WTC11 (cell line): ENCODE results near the gene PCYOX1L. TPM values are rescaled to one million over a fixed set of nuclear protein-coding genes. Genes with fewer than 3 reads are reported as not detected.

Experiments
- ATAC-seq: fragments of 200-7000 bp; cut with Tn5 transposase; 2 replicates; pipeline ENCODE4 v1.10.0; 2021; ENCODE audit warnings: mild to moderate bottlenecking, moderate library complexity
- CTCF ChIA-PET: fragments of 300-600 bp; sonication (Branson Sonifier 250); formaldehyde crosslinking; loops from one replicate; lab custom pipeline; 2021; ENCODE audit warnings: antibody characterized with exemption; lab: Charles Lee
- POLR2A ChIA-PET: fragments of 350-600 bp; sonication (Branson Sonifier 250); formaldehyde crosslinking; loops from one replicate; lab custom pipeline; 2021; ENCODE audit warnings: antibody characterized with exemption; lab: Charles Lee
- DNase-seq: peaks from one replicate; pipeline ENCODE4 v3.0.0; 2021; ENCODE audit warnings: low spot score
- H3K27ac Mint-ChIP-seq: 2 replicates; pipeline ENCODE4 v1.8.0; 2021; ENCODE audit warnings: mixed read lengths
- H3K27me3 Mint-ChIP-seq: 2 replicates; pipeline ENCODE4 v1.8.0; 2021; ENCODE audit warnings: low read depth, mild to moderate bottlenecking, moderate library complexity, mixed read lengths
- H3K36me3 Mint-ChIP-seq: 2 replicates; pipeline ENCODE4 v1.8.0; 2021; ENCODE audit warnings: mixed read lengths
- H3K4me1 Mint-ChIP-seq: 2 replicates; pipeline ENCODE4 v1.8.0; 2022; ENCODE audit warnings: mixed read lengths
- H3K4me3 Mint-ChIP-seq: 2 replicates; pipeline ENCODE4 v1.8.0; 2021; ENCODE audit warnings: mild to moderate bottlenecking, moderate library complexity, mixed read lengths
- H3K9me3 Mint-ChIP-seq: 2 replicates; pipeline ENCODE4 v1.8.0; 2021; ENCODE audit warnings: mixed read lengths
- ATF1 ChIP-seq: sonication (generic); formaldehyde crosslinking; IDR thresholded peaks from 2 replicates; pipeline ENCODE4 v1.8.1; 2023; ENCODE audit warnings: mild to moderate bottlenecking, moderate library complexity, missing genetic modification reagents
- FOXJ3 ChIP-seq: sonication (generic); formaldehyde crosslinking; IDR thresholded peaks from 2 replicates; pipeline ENCODE4 v1.9.0; 2021; ENCODE audit warnings: missing genetic modification reagents, mild to moderate bottlenecking, borderline replicate concordance
- GRHL2 ChIP-seq: fragments of 250-450 bp; sonication (Bioruptor Pico); IDR thresholded peaks from 2 replicates; pipeline ENCODE4 v1.8.0; 2022; ENCODE audit warnings: mild to moderate bottlenecking, moderate library complexity; ENCODE audit not compliant: insufficient replicate concordance, severe bottlenecking
- NFATC4 ChIP-seq: fragments of 250-450 bp; sonication (Bioruptor Pico); IDR thresholded peaks from 2 replicates; pipeline ENCODE4 v1.9.0; 2021; ENCODE audit warnings: mild to moderate bottlenecking
- NR2C2 ChIP-seq: sonication (generic); formaldehyde crosslinking; IDR thresholded peaks from 2 replicates; pipeline ENCODE4 v1.8.0; 2022; ENCODE audit warnings: mild to moderate bottlenecking, missing genetic modification reagents
- SMAD3 ChIP-seq: sonication (generic); formaldehyde crosslinking; IDR thresholded peaks from 2 replicates; pipeline ENCODE4 v1.8.0; 2022; ENCODE audit warnings: missing genetic modification reagents, mild to moderate bottlenecking, borderline replicate concordance
- TEAD4 ChIP-seq: sonication (generic); formaldehyde crosslinking; IDR thresholded peaks from 2 replicates; pipeline ENCODE4 v1.8.0; 2022; ENCODE audit warnings: mild to moderate bottlenecking, missing genetic modification reagents
- ZNF416 ChIP-seq: fragments of 250-450 bp; sonication (Bioruptor Pico); IDR thresholded peaks from 2 replicates; pipeline ENCODE4 v1.9.0; 2021; ENCODE audit warnings: mild to moderate bottlenecking, inconsistent platforms
- ZNF671 ChIP-seq: fragments of 250-450 bp; sonication (Bioruptor Pico); IDR thresholded peaks from 2 replicates; pipeline ENCODE4 v1.8.0; 2021; ENCODE audit warnings: mild to moderate bottlenecking
- total RNA-seq: library from RNA; stranded (reverse); gene quantifications from 3 replicates; pipeline ENCODE4 v1.2.3, GENCODE V29; 2021
- TF ChIP-seq, protein P1 (sequence below): sonication (generic); formaldehyde crosslinking; IDR thresholded peaks from 2 replicates; pipeline ENCODE4 v1.8.1; 2023; ENCODE audit warnings: mild to moderate bottlenecking, missing genetic modification reagents, moderate library complexity
- TF ChIP-seq, protein P2 (sequence below): sonication (generic); formaldehyde crosslinking; IDR thresholded peaks from 2 replicates; pipeline ENCODE4 v1.8.1; 2023; ENCODE audit warnings: mild to moderate bottlenecking, missing genetic modification reagents
- TF ChIP-seq, protein P3 (sequence below): sonication (generic); formaldehyde crosslinking; IDR thresholded peaks from 2 replicates; pipeline ENCODE4 v1.8.1; 2022; ENCODE audit warnings: low read depth, mild to moderate bottlenecking, moderate library complexity, missing genetic modification reagents, borderline replicate concordance
- TF ChIP-seq, protein P4 (sequence below): sonication (generic); formaldehyde crosslinking; IDR thresholded peaks from 2 replicates; pipeline ENCODE4 v1.8.1; 2022; ENCODE audit warnings: mild to moderate bottlenecking, moderate library complexity, missing genetic modification reagents
- TF ChIP-seq, protein P5 (sequence below): fragments of 200-600 bp; IDR thresholded peaks from 2 replicates; pipeline ENCODE4 v1.8.0; 2022; ENCODE audit warnings: antibody characterized with exemption
- TF ChIP-seq, protein P6 (sequence below): sonication (generic); formaldehyde crosslinking; IDR thresholded peaks from 2 replicates; pipeline ENCODE4 v1.8.0; 2023; ENCODE audit warnings: missing genetic modification reagents
- TF ChIP-seq, protein P7 (sequence below): sonication (generic); formaldehyde crosslinking; conservative IDR thresholded peaks from 2 replicates; pipeline ENCODE4 v1.8.1; 2023; ENCODE audit warnings: mild to moderate bottlenecking, low read depth, missing genetic modification reagents, moderate library complexity
- TF ChIP-seq, protein P8 (sequence below): sonication (generic); formaldehyde crosslinking; IDR thresholded peaks from 2 replicates; pipeline ENCODE4 v1.8.1; 2023; ENCODE audit warnings: mild to moderate bottlenecking, missing genetic modification reagents, borderline replicate concordance
- TF ChIP-seq, protein P9 (sequence below): sonication (generic); formaldehyde crosslinking; IDR thresholded peaks from 2 replicates; pipeline ENCODE4 v1.8.0; 2022; ENCODE audit warnings: mild to moderate bottlenecking, missing genetic modification reagents

PCYOX1L gene
- total RNA-seq, 1 experiment from 2014 or later = 8.1 TPM

DNA sequence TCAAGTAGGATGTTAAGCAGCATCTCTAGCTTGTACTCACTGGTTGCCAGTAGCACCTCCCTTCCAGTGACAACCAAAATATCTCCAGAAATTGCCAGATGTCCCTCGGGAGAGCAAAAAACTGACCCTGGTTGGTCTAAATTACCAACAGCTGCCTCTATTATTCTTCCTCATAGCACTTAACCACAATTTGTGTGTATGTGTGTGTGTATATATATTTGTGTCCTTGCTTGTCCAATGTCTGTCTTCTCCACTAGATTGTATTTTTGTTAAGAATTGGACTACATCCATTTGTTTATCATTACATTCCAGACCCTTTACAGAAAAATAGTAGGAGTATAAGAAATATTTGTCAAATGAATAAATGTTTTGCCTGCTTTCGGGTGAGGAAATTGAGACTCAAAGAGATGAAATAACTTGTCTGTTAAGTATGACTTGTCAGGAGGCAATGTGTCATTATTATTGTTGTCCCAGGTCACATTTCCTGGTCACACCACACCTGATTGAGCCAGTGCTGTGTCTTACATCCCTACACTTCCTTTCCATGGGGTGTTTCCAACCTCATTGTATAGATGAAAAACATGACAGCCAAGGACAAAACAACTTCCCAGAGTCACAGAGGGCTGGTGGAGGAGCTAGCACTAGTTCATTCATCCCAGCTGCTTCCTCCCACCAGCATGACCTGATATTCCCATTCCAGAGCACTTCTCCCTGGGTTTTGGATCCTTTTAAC, 24.0 kb upstream of the PCYOX1L start:
- Mint-ChIP-seq H3K4me1 (no peaks in the 10 kb centered on the region), H3K27me3 (no peaks in the 10 kb centered on the region), H3K36me3 (no peaks in the 10 kb centered on the region), H3K27ac (no peak overlapping the region), H3K9me3 (no peaks in the 10 kb centered on the region), H3K4me3 (no peak overlapping the region)
- POLR2A ChIA-PET = no interaction called here
- CTCF ChIA-PET = interaction anchor here (1.7 kb wide), 1 partner anchor 17 kb away, joined by 6 read pairs; no protein-coding TSS in a partner anchor
- DNase-seq = no peak
- TF ChIP-seq, protein P1, sequence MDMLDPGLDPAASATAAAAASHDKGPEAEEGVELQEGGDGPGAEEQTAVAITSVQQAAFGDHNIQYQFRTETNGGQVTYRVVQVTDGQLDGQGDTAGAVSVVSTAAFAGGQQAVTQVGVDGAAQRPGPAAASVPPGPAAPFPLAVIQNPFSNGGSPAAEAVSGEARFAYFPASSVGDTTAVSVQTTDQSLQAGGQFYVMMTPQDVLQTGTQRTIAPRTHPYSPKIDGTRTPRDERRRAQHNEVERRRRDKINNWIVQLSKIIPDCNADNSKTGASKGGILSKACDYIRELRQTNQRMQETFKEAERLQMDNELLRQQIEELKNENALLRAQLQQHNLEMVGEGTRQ (CRISPR knock-in tag) = no peak
- no peak for TF ChIP-seq NR2C2 (CRISPR knock-in tag)
- TF ChIP-seq, protein P2, sequence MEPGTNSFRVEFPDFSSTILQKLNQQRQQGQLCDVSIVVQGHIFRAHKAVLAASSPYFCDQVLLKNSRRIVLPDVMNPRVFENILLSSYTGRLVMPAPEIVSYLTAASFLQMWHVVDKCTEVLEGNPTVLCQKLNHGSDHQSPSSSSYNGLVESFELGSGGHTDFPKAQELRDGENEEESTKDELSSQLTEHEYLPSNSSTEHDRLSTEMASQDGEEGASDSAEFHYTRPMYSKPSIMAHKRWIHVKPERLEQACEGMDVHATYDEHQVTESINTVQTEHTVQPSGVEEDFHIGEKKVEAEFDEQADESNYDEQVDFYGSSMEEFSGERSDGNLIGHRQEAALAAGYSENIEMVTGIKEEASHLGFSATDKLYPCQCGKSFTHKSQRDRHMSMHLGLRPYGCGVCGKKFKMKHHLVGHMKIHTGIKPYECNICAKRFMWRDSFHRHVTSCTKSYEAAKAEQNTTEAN (CRISPR knock-in tag) = no peak
- TF ChIP-seq, protein P3, sequence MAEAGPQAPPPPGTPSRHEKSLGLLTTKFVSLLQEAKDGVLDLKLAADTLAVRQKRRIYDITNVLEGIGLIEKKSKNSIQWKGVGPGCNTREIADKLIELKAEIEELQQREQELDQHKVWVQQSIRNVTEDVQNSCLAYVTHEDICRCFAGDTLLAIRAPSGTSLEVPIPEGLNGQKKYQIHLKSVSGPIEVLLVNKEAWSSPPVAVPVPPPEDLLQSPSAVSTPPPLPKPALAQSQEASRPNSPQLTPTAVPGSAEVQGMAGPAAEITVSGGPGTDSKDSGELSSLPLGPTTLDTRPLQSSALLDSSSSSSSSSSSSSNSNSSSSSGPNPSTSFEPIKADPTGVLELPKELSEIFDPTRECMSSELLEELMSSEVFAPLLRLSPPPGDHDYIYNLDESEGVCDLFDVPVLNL (CRISPR knock-in tag) = no peak
- TF ChIP-seq, protein P4, sequence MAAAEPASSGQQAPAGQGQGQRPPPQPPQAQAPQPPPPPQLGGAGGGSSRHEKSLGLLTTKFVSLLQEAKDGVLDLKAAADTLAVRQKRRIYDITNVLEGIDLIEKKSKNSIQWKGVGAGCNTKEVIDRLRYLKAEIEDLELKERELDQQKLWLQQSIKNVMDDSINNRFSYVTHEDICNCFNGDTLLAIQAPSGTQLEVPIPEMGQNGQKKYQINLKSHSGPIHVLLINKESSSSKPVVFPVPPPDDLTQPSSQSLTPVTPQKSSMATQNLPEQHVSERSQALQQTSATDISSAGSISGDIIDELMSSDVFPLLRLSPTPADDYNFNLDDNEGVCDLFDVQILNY (CRISPR knock-in tag) = no peak
- TF ChIP-seq ZNF671 (CRISPR knock-in tag) = no peak
- TF ChIP-seq, protein P5, sequence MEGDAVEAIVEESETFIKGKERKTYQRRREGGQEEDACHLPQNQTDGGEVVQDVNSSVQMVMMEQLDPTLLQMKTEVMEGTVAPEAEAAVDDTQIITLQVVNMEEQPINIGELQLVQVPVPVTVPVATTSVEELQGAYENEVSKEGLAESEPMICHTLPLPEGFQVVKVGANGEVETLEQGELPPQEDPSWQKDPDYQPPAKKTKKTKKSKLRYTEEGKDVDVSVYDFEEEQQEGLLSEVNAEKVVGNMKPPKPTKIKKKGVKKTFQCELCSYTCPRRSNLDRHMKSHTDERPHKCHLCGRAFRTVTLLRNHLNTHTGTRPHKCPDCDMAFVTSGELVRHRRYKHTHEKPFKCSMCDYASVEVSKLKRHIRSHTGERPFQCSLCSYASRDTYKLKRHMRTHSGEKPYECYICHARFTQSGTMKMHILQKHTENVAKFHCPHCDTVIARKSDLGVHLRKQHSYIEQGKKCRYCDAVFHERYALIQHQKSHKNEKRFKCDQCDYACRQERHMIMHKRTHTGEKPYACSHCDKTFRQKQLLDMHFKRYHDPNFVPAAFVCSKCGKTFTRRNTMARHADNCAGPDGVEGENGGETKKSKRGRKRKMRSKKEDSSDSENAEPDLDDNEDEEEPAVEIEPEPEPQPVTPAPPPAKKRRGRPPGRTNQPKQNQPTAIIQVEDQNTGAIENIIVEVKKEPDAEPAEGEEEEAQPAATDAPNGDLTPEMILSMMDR = no peak
- TF ChIP-seq TEAD4 (CRISPR knock-in tag) = no peak
- no peak for ATAC-seq

DNA sequence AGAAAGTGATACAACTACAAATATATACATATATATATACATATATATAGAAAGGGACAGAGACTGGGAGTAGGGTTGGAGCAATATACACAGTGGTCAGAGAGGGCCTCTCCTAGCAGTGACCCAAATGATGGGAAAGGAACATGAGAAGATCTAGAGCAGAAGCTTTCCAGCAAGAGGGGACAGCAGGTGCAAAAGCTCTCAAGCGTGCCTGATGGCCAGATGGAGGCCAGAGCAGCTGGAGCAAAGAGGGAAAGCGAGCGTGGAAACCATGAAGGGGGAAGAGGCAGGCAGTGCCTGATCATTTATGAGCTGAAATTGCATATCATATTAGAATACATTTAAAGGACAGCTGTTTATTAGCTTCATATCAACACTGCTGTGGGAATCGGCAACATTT, 20.1 kb upstream of the PCYOX1L start:
- Mint-ChIP-seq H3K4me3 (no peak overlapping the region), H3K27ac (no peak overlapping the region)
- TF ChIP-seq ATF1 (CRISPR knock-in tag) (no peak), TEAD4 (CRISPR knock-in tag) (no peak), FOXJ3 (no peak), ZNF416 (CRISPR knock-in tag) (no peak), NR2C2 (CRISPR knock-in tag) (no peak), GRHL2 (CRISPR knock-in tag) (no peak), NFATC4 (CRISPR knock-in tag) (no peak), SMAD3 (CRISPR knock-in tag) (no peak)
- TF ChIP-seq, protein P6, sequence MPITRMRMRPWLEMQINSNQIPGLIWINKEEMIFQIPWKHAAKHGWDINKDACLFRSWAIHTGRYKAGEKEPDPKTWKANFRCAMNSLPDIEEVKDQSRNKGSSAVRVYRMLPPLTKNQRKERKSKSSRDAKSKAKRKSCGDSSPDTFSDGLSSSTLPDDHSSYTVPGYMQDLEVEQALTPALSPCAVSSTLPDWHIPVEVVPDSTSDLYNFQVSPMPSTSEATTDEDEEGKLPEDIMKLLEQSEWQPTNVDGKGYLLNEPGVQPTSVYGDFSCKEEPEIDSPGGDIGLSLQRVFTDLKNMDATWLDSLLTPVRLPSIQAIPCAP = no peak
- TF ChIP-seq, protein P7, sequence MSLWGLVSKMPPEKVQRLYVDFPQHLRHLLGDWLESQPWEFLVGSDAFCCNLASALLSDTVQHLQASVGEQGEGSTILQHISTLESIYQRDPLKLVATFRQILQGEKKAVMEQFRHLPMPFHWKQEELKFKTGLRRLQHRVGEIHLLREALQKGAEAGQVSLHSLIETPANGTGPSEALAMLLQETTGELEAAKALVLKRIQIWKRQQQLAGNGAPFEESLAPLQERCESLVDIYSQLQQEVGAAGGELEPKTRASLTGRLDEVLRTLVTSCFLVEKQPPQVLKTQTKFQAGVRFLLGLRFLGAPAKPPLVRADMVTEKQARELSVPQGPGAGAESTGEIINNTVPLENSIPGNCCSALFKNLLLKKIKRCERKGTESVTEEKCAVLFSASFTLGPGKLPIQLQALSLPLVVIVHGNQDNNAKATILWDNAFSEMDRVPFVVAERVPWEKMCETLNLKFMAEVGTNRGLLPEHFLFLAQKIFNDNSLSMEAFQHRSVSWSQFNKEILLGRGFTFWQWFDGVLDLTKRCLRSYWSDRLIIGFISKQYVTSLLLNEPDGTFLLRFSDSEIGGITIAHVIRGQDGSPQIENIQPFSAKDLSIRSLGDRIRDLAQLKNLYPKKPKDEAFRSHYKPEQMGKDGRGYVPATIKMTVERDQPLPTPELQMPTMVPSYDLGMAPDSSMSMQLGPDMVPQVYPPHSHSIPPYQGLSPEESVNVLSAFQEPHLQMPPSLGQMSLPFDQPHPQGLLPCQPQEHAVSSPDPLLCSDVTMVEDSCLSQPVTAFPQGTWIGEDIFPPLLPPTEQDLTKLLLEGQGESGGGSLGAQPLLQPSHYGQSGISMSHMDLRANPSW (CRISPR knock-in tag) = no peak
- TF ChIP-seq, protein P8, sequence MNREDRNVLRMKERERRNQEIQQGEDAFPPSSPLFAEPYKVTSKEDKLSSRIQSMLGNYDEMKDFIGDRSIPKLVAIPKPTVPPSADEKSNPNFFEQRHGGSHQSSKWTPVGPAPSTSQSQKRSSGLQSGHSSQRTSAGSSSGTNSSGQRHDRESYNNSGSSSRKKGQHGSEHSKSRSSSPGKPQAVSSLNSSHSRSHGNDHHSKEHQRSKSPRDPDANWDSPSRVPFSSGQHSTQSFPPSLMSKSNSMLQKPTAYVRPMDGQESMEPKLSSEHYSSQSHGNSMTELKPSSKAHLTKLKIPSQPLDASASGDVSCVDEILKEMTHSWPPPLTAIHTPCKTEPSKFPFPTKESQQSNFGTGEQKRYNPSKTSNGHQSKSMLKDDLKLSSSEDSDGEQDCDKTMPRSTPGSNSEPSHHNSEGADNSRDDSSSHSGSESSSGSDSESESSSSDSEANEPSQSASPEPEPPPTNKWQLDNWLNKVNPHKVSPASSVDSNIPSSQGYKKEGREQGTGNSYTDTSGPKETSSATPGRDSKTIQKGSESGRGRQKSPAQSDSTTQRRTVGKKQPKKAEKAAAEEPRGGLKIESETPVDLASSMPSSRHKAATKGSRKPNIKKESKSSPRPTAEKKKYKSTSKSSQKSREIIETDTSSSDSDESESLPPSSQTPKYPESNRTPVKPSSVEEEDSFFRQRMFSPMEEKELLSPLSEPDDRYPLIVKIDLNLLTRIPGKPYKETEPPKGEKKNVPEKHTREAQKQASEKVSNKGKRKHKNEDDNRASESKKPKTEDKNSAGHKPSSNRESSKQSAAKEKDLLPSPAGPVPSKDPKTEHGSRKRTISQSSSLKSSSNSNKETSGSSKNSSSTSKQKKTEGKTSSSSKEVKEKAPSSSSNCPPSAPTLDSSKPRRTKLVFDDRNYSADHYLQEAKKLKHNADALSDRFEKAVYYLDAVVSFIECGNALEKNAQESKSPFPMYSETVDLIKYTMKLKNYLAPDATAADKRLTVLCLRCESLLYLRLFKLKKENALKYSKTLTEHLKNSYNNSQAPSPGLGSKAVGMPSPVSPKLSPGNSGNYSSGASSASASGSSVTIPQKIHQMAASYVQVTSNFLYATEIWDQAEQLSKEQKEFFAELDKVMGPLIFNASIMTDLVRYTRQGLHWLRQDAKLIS (CRISPR knock-in tag) = no peak
- TF ChIP-seq, protein P9, sequence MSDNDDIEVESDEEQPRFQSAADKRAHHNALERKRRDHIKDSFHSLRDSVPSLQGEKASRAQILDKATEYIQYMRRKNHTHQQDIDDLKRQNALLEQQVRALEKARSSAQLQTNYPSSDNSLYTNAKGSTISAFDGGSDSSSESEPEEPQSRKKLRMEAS (CRISPR knock-in tag) = no peak

More for the DNA sequence above, 20.1 kb upstream of the PCYOX1L start:
- DNase-seq (no peak), ATAC-seq (no peak)
- Mint-ChIP-seq H3K9me3 (no peaks in the 10 kb centered on the region), H3K4me1 (no peaks in the 10 kb centered on the region), H3K36me3 (no peaks in the 10 kb centered on the region), H3K27me3 (peaks cover 3% of the 10 kb centered on the region; the same call in 1 of the 2 replicates)
- ChIA-PET CTCF (interaction anchor here (0.9 kb wide), 1 partner anchor 105 kb away, joined by 3 read pairs; no protein-coding TSS in a partner anchor), POLR2A (no interaction called here)
